GM18909 (cell line): Measurements from ENCODE around the gene EYS.

ENCODE experiments used
- ATAC-seq: cut with Tn5 transposase; IDR thresholded peaks from one replicate; pipeline ENCODE4 v1.9.1; 2021; ENCODE audit warnings: mild to moderate bottlenecking; ENCODE audit not compliant: unreplicated experiment, poor library complexity

Gene EYS

GRCh38 chr6:64685401-64685800, 1021.6 kb downstream of the EYS start:
- ATAC-seq = no peak

GRCh38 chr6:64683682-64684081, 1023.3 kb downstream of the EYS start:
- ATAC-seq = no peak

GRCh38 chr6:64681416-64682160, 1025.4 kb downstream of the EYS start:
- no peak for ATAC-seq

DNA sequence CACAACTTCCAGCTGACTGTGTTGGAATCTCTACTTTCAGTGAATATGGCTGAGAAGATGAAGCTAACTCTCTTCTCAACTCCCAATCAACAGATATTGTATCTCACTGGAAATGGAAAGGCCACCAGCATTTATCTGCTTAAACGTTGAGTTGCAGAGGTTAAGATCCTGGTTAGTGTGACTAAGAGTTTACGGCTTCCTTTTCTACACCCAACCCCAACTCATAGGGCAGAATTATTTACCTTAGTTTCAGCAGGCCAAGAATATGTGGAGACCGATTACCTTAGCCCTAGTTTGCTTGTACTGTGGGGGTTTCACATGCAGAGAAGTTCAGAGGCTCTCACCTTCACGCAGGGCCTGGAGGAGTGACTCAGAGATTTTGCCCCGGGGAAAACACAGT, 1026.6 kb downstream of the EYS start:
- ATAC-seq = no peak

DNA sequence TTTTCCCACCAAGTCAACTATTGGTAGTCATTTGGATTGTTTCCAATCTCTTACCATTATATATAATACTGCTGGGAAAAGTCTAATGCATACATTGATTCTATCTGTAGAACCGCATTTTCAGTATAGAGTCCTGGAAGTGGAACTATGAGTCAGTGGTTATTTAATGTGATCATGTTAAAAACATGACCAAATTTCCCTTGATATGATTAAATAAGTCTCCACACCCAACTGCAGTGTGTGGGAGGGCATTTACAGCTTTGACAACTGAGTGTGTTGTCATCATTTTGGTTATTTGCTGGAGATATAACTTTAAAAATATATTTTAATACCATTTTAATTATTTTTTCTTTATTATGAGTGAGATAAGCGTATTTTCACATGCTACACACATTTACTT, 1027.6 kb downstream of the EYS start:
- no peak for ATAC-seq

DNA sequence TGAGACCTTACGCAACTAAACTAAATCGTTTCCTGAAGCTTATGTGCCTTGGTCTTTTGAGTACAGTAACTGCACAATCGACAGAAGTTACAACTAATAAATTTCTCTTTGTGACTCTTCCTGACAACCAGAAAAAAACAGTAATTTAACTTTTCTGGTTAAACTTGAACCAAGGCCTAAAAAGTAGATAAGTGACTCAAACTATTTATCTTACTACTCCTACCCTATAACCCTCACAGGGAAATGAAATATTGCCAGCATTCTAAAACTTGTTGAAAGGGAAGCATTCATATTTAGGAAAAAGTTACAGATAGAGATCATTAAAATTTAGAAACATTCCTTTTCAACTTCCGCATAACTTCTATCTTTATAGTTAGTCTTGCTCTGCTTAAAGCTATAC, 1034.4 kb downstream of the EYS start:
- ATAC-seq = no peak

DNA sequence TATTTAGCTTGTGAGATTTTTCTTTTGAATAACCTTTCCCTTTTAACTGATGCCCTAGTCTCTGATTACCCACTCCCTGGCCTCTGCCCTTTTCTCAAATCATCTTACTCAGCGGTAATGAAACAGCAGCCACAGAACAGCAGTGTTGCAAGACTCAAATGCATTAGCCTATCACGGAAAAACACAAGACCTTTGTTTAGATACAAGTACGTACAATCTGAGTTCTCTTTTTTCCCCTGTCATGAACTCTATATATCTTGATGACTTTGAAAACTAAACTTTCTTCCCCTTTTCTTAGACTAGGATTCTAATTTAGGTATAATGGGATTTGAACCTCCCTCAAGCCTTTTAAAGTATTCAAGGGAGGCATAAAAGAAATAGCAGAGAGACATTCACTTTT, 1034.9 kb downstream of the EYS start:
- ATAC-seq = no peak

- ATAC-seq = no peak
These were observed 1041.9 kb downstream of the EYS start for GRCh38 chr6:64665137-64665536.

- no peak for ATAC-seq
These were observed 1042.5 kb downstream of the EYS start for GRCh38 chr6:64664480-64664879.

DNA sequence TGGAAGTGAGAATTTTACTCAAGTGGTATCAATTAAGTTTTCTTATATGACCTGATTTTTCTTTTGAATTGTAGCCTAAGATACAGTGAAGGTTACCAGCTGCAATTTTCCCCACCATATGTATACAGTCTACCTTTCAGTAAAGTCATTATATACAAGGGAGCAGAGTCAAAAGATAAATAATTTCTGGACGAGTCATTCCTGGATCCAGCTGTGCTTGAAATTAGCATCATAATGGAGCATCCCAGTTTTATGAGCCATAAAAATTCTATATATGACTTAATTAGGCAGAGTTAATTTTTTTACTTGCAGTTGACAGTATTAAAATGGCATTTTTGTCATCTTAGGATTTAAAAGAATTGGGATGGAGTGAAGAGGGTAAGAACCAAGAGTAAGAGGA, 1063.0 kb downstream of the EYS start:
- ATAC-seq = no peak

DNA sequence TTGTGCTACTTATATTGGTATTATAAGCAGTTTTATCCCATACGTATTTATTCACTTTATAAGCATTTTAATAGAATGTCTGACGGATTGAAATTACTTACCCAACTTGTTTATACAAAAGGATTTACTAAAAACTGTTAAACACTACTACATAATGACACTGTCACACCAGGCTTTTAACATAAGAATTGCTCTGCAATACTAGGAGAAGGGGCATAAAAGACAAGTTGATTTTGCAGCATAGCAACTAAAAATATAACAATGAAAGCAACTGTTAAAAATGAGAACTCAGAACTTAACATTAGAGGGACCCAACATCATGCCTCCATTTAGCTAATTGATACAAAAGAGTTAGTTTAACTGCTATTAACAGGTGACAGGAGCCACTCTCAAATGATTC, 1076.1 kb downstream of the EYS start:
- ATAC-seq = no peak

DNA sequence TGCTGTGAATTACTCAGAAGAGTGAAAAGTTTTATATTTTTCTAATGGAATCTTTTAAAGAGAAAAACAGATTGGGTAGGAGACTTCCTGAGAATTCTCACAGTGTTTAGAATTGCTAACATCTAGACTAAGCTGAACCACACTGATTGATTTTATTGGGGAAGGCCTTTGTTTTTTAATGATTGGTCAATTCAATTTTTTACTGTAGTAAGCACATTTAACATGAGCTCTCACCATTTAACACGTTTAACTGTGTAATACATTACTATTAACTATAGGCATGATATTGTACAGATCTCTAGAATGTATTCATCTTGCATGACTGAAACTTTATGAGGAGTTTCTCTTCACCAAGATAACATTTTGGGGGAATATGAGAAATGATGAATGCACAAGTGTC, 1084.1 kb downstream of the EYS start:
- ATAC-seq = no peak

- ATAC-seq = no peak
These were observed 1104.0 kb downstream of the EYS start for GRCh38 chr6:64602993-64603392.

DNA sequence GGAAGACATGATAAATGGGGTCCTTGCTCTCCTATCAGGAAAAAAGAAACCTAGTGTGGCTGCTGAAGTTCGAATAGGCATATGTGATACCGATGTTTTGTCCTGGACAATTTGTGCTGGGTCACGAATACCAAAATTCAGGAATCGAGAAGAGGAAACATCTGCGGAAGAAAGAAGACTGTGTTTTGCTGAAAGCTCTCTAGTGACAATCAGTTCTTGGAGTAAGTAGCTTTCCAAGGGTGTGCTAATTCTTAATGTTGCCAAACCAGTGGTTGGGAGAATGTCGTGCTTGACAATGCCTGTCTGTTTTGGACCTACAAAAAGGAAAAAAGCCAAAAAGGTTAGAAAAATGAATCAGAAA, 1115.4 kb downstream of the EYS start:
- no peak for ATAC-seq

DNA sequence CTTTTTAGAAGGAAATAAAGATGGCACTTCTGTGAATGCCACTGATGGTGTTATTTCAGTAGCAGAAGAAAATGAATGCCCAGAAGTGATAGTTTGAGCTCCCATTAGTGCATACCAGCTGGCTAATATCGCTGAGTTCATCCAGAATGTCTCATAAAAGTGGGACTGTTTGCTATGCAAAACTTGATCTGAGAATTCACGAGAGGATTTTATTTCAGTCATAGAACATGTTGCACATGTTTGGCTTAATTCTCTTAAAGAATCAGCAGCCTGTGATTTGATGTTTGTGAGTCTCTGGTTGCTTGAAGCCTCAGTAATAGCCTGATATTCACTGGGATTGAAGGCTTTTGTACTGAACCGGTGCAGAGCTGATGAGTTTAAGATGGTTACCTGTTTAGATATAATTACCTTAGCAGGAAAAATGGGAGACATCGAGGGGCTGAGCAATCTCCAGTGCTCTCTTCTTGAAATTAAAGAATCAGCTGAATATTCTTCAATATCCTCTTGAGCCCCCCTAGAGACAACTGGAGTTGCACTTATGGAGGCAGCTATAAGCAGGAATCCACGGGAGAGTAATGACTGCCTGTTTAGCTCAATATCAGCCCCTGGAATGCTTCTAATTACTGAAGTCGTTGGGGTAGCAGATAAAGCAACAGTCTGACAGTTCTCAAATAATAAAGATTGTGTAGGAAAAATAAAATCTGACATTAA, 1115.9 kb downstream of the EYS start:
- ATAC-seq = no peak

DNA sequence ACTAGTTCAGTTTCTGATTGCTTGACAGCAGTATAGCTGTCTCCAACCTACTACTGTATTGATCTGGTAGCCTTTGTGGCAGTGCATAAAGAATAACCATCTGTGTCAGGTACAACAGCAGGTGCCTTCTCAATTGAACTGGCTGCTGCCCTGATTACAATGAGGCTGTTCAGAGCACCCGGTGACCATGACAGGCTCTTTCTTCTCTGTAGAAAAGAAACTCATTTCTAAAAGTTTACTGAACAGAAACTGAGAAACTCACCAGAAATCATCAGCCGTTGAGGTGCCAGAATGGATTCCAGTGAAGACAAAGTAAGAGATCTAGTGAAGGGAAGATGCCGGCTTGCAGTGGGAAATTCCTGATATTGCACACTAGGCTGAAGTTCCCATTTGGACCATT, 1117.1 kb downstream of the EYS start:
- no peak for ATAC-seq

DNA sequence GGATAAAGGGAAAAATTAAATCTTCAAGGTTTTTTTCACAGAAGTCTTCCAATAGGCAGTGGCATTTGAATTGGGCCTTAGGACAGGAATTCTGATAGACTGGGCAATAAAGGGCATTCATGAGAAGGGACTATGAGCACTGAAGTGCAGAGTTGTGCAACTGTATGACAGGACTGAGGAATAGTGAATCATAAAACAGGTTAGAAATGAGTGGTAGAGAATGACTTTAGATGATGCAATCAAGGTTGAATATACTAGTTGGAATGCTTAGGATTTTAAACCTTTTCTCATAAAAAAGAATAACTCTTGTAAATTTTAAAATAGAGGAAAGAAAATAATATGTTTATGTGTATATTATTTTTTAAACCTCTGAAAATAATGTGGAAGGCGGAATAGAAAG, 1126.7 kb downstream of the EYS start:
- no peak for ATAC-seq

GRCh38 chr6:64553249-64553786, 1153.7 kb downstream of the EYS start:
- no peak for ATAC-seq

GRCh38 chr6:64547594-64548268, 1159.3 kb downstream of the EYS start:
- no peak for ATAC-seq

GRCh38 chr6:64539917-64540316, 1167.1 kb downstream of the EYS start:
- no peak for ATAC-seq

GRCh38 chr6:64538722-64539121, 1168.3 kb downstream of the EYS start:
- ATAC-seq = no peak
